A549 (cell line): ENCODE results near the gene TM9SF4. TPM values are rescaled to one million over a fixed set of nuclear protein-coding genes. Genes with fewer than 3 reads are reported as not detected.
A peak's percentile ranks its signal among the peaks of the same experiment; 100 is the strongest.

ENCODE experiments used
- ATAC-seq, 2 experiments: fragments of 200-7000 bp in 1 of 2; fragments of >200 bp in 1 of 2; cut with Nextera tagmentation in 1 of 2; cut with Tn5 transposase in 1 of 2; 3 replicates each; pipeline versions ENCODE4 v1.8.0 to v1.9.1; 2018 to 2020; ENCODE audit warnings: mild to moderate bottlenecking in 1 of 2, moderate library complexity in 1 of 2
- CTCF ChIA-PET: fragments of 300-600 bp; sonication (Branson Sonifier 250); formaldehyde crosslinking; extraction: SDS; loops from one replicate; lab custom pipeline; 2021; ENCODE audit warnings: antibody characterized with exemption, inconsistent platforms; lab: Yijun Ruan, JAX
- POLR2A ChIA-PET: fragments of 350-600 bp; formaldehyde crosslinking; extraction: SDS; loops from one replicate; lab custom pipeline; 2021; ENCODE audit warnings: antibody characterized with exemption, inconsistent platforms; lab: Yijun Ruan, JAX
- DNase-seq, 2 experiments: peaks; one replicate each; pipeline versions ENCODE4 v3.0.0 to v3.0.0-alpha.2; 2011 to 2016; ENCODE audit warnings: low read depth in 1 of 2, low spot score in 1 of 2
- FAIRE-seq: peaks from 2 replicates; lab custom pipeline; 2011; peaks lifted over from hg19 to GRCh38; lab: Jason Lieb, UNC
- H3K27ac ChIP-seq, 2 experiments: fragments of >200 bp; sonication (Bioruptor Twin); formaldehyde crosslinking; 3 replicates each; pipeline ENCODE4 v1.5.1; 2016 to 2017
- H3K4me1 ChIP-seq: fragments of >200 bp; sonication (Bioruptor Twin); formaldehyde crosslinking; 3 replicates; pipeline ENCODE4 v1.6.1; 2016
- H3K4me2 ChIP-seq: fragments of >200 bp; sonication (Bioruptor Twin); formaldehyde crosslinking; 3 replicates; pipeline ENCODE4 v1.6.1; 2016
- H3K4me3 ChIP-seq: fragments of >200 bp; sonication (Bioruptor Twin); formaldehyde crosslinking; 3 replicates; pipeline ENCODE4 v1.5.1; 2016
- H3K9me3 ChIP-seq: fragments of >200 bp; sonication (Bioruptor Twin); formaldehyde crosslinking; 3 replicates; pipeline ENCODE4 v1.6.1; 2016
- BHLHE40 ChIP-seq: IDR thresholded peaks from 2 replicates; pipeline ENCODE4 v1.6.1; 2012; ENCODE audit warnings: low read depth, low read length, inconsistent platforms
- CBX8 ChIP-seq: fragments of 200-600 bp; sonication (generic); IDR thresholded peaks from 2 replicates; pipeline ENCODE4 v1.6.1; 2016
- CEBPB ChIP-seq, 2 experiments: fragments of >200 bp in 1 of 2; sonication (Bioruptor Twin) in 1 of 2; formaldehyde crosslinking in 1 of 2; IDR thresholded peaks; 2 replicates each; pipeline ENCODE4 v1.6.1; 2012 to 2016
- CTCF ChIP-seq: fragments of >200 bp; sonication (Bioruptor Twin); formaldehyde crosslinking; IDR thresholded peaks from 3 replicates; pipeline ENCODE4 v1.5.1; 2016
- EHF ChIP-seq: fragments of 250-450 bp; sonication (Bioruptor Pico); IDR thresholded peaks from 2 replicates; pipeline ENCODE4 v1.5.0; 2020; ENCODE audit warnings: mild to moderate bottlenecking
- EP300 ChIP-seq, 2 experiments: fragments of >200 bp; sonication (Bioruptor Twin); formaldehyde crosslinking; IDR thresholded peaks; 2 replicates in 1 of 2; 3 replicates in 1 of 2; pipeline ENCODE4 v1.6.1; 2016 to 2017
- ESRRA ChIP-seq: fragments of 150-350 bp; IDR thresholded peaks from 2 replicates; pipeline ENCODE4 v1.6.1; 2014; ENCODE audit warnings: mild to moderate bottlenecking, low read length, borderline replicate concordance
- HDAC2 ChIP-seq: fragments of 200-600 bp; sonication (generic); IDR thresholded peaks from 2 replicates; pipeline ENCODE4 v1.6.1; 2016
- HES2 ChIP-seq: fragments of >200 bp; sonication (Bioruptor Twin); formaldehyde crosslinking; IDR thresholded peaks from 2 replicates; pipeline ENCODE4 v1.6.1; 2016
- HEYL ChIP-seq: fragments of 250-450 bp; sonication (Bioruptor Pico); IDR thresholded peaks from 2 replicates; pipeline ENCODE4 v1.8.0; 2021; ENCODE audit warnings: mild to moderate bottlenecking, moderate library complexity
- HMGXB4 ChIP-seq: fragments of 250-450 bp; sonication (Bioruptor Pico); IDR thresholded peaks from 2 replicates; pipeline ENCODE4 v1.5.0; 2021; ENCODE audit warnings: mild to moderate bottlenecking, moderate library complexity, borderline replicate concordance
- HOXA7 ChIP-seq: fragments of 250-450 bp; sonication (Bioruptor Pico); IDR thresholded peaks from 2 replicates; pipeline ENCODE4 v1.5.0; 2020; ENCODE audit warnings: mild to moderate bottlenecking, moderate library complexity
- HOXB13 ChIP-seq: fragments of 250-450 bp; sonication (Bioruptor Pico); IDR thresholded peaks from 2 replicates; pipeline ENCODE4 v1.5.0; 2020; ENCODE audit warnings: low read depth, mild to moderate bottlenecking, moderate library complexity
- KDM5A ChIP-seq: fragments of 200-600 bp; sonication (generic); IDR thresholded peaks from 2 replicates; pipeline ENCODE4 v1.6.1; 2016; ENCODE audit warnings: antibody characterized with exemption, mild to moderate bottlenecking
- MAZ ChIP-seq: fragments of 150-350 bp; IDR thresholded peaks from 2 replicates; pipeline ENCODE4 v1.6.1; 2014; ENCODE audit warnings: antibody characterized with exemption, low read depth, low read length, borderline replicate concordance
- MYC ChIP-seq: IDR thresholded peaks from 2 replicates; pipeline ENCODE4 v1.6.1; 2012; ENCODE audit warnings: mild to moderate bottlenecking, inconsistent platforms, low read length, improper control_type of control experiment, borderline replicate concordance
- NPAS2 ChIP-seq: fragments of 250-450 bp; sonication (Bioruptor Pico); IDR thresholded peaks from 2 replicates; pipeline ENCODE4 v1.8.0; 2022; ENCODE audit warnings: mild to moderate bottlenecking, moderate library complexity, borderline replicate concordance
- PHF8 ChIP-seq: fragments of 200-600 bp; sonication (generic); IDR thresholded peaks from 2 replicates; pipeline ENCODE4 v1.6.1; 2016; ENCODE audit warnings: low read depth, mild to moderate bottlenecking, antibody characterized with exemption, moderate library complexity, borderline replicate concordance
- POLR2A ChIP-seq: IDR thresholded peaks from 2 replicates; pipeline ENCODE4 v1.6.1; 2012; ENCODE audit warnings: mild to moderate bottlenecking, low read length
- RCOR1 ChIP-seq: fragments of 150-350 bp; IDR thresholded peaks from 2 replicates; pipeline ENCODE4 v1.6.1; 2014; ENCODE audit warnings: antibody characterized with exemption, low read length, low read depth
- RNF2 ChIP-seq: fragments of 200-600 bp; sonication (generic); IDR thresholded peaks from 2 replicates; pipeline ENCODE4 v1.6.1; 2016; ENCODE audit warnings: low read depth, mild to moderate bottlenecking, antibody characterized with exemption, moderate library complexity, borderline replicate concordance
- TP53 ChIP-seq: fragments of 250-450 bp; sonication (Bioruptor Pico); IDR thresholded peaks from 2 replicates; pipeline ENCODE4 v1.5.0; 2021; ENCODE audit warnings: mild to moderate bottlenecking, moderate library complexity
- USF2 ChIP-seq: fragments of 450-650 bp; IDR thresholded peaks from 2 replicates; pipeline ENCODE4 v1.6.1; 2014; ENCODE audit warnings: antibody characterized with exemption
- WGBS: methylation state at CpG from one replicate; pipeline ENCODE4 v1.1.6; 2017; ENCODE audit errors: missing lambda C conversion rate; 5-methylcytosine and 5-hydroxymethylcytosine counted together
- polyA plus RNA-seq, 4 experiments: library from polyadenylated mRNA; depleted of rRNA in 3 of 4; stranded (reverse); fragments of >200 nt; fragmentation: RNase III in 1 of 4; extraction: RNeasy Plus Mini Kit Qiagen cat#74134 plus additional on column Dnase treatment in 1 of 4; gene quantifications; 2 replicates in 3 of 4; 3 replicates in 1 of 4; pipeline ENCODE4 v1.2.3, GENCODE V29; 2011 to 2017
- TF ChIP-seq, protein P1 (sequence below): IDR thresholded peaks from 2 replicates; pipeline ENCODE4 v1.6.1; 2012
- TF ChIP-seq, protein P2 (sequence below): fragments of >200 bp; sonication (Bioruptor Twin); formaldehyde crosslinking; IDR thresholded peaks from 3 replicates; pipeline ENCODE4 v1.6.1; 2016
- TF ChIP-seq, protein P3 (sequence below): IDR thresholded peaks from 2 replicates; pipeline ENCODE4 v1.6.1; 2012; ENCODE audit warnings: low read depth, borderline replicate concordance

TM9SF4 gene
- polyA plus RNA-seq, 2 of the 4 experiments (the other 2 are of a cell fraction) = 52.3 to 60.0 TPM

- TF ChIP-seq CBX8 = no peak
Measured at GRCh38 chr20:32165836-32166545, 56.5 kb downstream of the TM9SF4 start (continued).

DNA sequence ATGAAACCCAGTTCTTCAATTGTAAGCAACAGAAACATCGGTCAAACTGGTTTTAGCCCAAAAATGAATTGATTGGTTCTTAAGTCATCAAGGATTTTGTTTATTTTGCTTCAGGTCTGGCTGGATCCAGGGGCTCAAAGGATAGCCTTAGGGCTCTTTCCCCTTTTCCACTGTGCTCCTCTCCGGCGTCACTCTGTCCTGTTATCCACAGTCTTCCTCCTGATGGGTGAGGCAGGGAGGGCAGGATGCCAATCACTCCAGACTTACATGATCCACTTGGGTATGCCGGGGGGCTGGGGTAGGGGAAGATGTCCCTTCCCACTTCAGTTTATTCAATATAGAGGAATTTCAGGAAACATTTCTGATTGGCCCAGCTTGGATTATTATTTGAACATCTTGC is 58.0 kb downstream of the TM9SF4 start:
- no peak overlapping the region for H3K4me2 ChIP-seq
- no peak for ATAC-seq
- H3K4me3 ChIP-seq = no peak overlapping the region
- H3K4me1 ChIP-seq = no peaks in the 10 kb centered on the region
- POLR2A ChIA-PET = no interaction called here
- CTCF ChIA-PET = no interaction called here
- no peak for DNase-seq
- no peak for FAIRE-seq
- no peak for TF ChIP-seq TP53 (CRISPR knock-in tag)
- TF ChIP-seq HMGXB4 = no peak
- no peak for TF ChIP-seq HOXA7 (CRISPR knock-in tag)
- TF ChIP-seq PHF8 = no peak
- no peak for TF ChIP-seq EP300 (IDR thresholded peaks at IDR 0.05)
- no peak for TF ChIP-seq USF2
- TF ChIP-seq MYC = no peak
- TF ChIP-seq, protein P1, sequence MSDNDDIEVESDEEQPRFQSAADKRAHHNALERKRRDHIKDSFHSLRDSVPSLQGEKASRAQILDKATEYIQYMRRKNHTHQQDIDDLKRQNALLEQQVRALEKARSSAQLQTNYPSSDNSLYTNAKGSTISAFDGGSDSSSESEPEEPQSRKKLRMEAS = no peak
- TF ChIP-seq HEYL (CRISPR knock-in tag) = no peak
- TF ChIP-seq MAZ = no peak
- TF ChIP-seq KDM5A = no peak
- TF ChIP-seq RNF2 = no peak
- TF ChIP-seq, all 56 proteins: peak for 0
- H3K9me3 ChIP-seq = no peaks in the 10 kb centered on the region
- WGBS = 93% methylated on average over 4 of the region's 4 CpGs
- H3K27ac ChIP-seq = no peak overlapping the region

- Histone ChIP-seq H3K9me3 (no peaks in the 10 kb centered on the region), H3K4me3 (no peak overlapping the region), H3K4me2 (no peak overlapping the region), H3K4me1 (no peaks in the 10 kb centered on the region), H3K27ac (no peak overlapping the region)
- 91% methylated on average over 2 of the region's 2 CpGs for WGBS
- FAIRE-seq = no peak
- DNase-seq = no peak
- no peak for TF ChIP-seq USF2
- no peak for TF ChIP-seq KDM5A
- TF ChIP-seq NPAS2 (CRISPR knock-in tag) = no peak
- TF ChIP-seq HDAC2 = no peak
- TF ChIP-seq HES2 = no peak
- no peak for TF ChIP-seq RNF2
- no peak for TF ChIP-seq POLR2A
- TF ChIP-seq TP53 (CRISPR knock-in tag) = no peak
- TF ChIP-seq, protein P2, sequence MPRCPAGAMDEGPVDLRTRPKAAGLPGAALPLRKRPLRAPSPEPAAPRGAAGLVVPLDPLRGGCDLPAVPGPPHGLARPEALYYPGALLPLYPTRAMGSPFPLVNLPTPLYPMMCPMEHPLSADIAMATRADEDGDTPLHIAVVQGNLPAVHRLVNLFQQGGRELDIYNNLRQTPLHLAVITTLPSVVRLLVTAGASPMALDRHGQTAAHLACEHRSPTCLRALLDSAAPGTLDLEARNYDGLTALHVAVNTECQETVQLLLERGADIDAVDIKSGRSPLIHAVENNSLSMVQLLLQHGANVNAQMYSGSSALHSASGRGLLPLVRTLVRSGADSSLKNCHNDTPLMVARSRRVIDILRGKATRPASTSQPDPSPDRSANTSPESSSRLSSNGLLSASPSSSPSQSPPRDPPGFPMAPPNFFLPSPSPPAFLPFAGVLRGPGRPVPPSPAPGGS = no peak
- no peak for TF ChIP-seq BHLHE40
- TF ChIP-seq CEBPB (IDR thresholded peaks at IDR 0.05) = no peak
- TF ChIP-seq RCOR1 = no peak
- TF ChIP-seq HOXB13 = no peak
- no peak for TF ChIP-seq CTCF
- TF ChIP-seq ESRRA = no peak
- no peak for TF ChIP-seq CBX8
- no peak for TF ChIP-seq EHF (CRISPR knock-in tag)
- TF ChIP-seq, protein P3, sequence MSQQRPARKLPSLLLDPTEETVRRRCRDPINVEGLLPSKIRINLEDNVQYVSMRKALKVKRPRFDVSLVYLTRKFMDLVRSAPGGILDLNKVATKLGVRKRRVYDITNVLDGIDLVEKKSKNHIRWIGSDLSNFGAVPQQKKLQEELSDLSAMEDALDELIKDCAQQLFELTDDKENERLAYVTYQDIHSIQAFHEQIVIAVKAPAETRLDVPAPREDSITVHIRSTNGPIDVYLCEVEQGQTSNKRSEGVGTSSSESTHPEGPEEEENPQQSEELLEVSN = no peak
- peak in 1 of 2 experiments; percentile 33; a peak in 2 of 6 replicates for ATAC-seq
- ChIA-PET POLR2A (no interaction called here), CTCF (no interaction called here)
Measured at GRCh38 chr20:32168184-32168910, 58.8 kb downstream of the TM9SF4 start.
